HCT116 (cell line): ENCODE results near the gene RPTOR. TPM values are rescaled to one million over a fixed set of nuclear protein-coding genes. Genes with fewer than 3 reads are reported as not detected.

Experiments
- ATAC-seq: fragments of 200-7000 bp; cut with Tn5 transposase; 2 replicates; pipeline ENCODE4 v1.9.1; 2020; ENCODE audit warnings: mild to moderate bottlenecking, moderate library complexity
- BruUV-seq: library from RNA; stranded (reverse); fragments of 400-500 nt; replicated peaks from 2 replicates; lab custom pipeline; 2021; lab: Mats Ljungman, UMichigan
- CTCF ChIA-PET: fragments of 300-600 bp; sonication (Branson Sonifier 250); formaldehyde crosslinking; loops from one replicate; lab custom pipeline; 2021; ENCODE audit warnings: antibody characterized with exemption; lab: Charles Lee
- POLR2A ChIA-PET: fragments of 300-600, 350-600 bp; sonication (Branson Sonifier 250); formaldehyde crosslinking; loops from one replicate; lab custom pipeline; 2021; ENCODE audit warnings: antibody characterized with exemption; lab: Charles Lee
- RAD21 ChIA-PET, 2 experiments: fragments of 300-600 bp; sonication (Branson Sonifier 250); formaldehyde crosslinking; loops; one replicate each; lab custom pipeline; 2023; ENCODE audit warnings: low total read pairs in 2 of 2; ENCODE audit not compliant: uncharacterized antibody in 2 of 2, unreplicated experiment in 2 of 2, low non-redundant PET in 1 of 2; lab: Charles Lee
- DNase-seq: peaks from one replicate; pipeline ENCODE4 v3.0.0-alpha.2; 2010; ENCODE audit warnings: low read depth, low spot score
- H2AFZ ChIP-seq: fragments of 200-600 bp; shearing (Covaris generic), sonication (generic); 2 replicates; pipeline ENCODE4 v1.6.1; 2017; ENCODE audit warnings: low read depth, mixed run types, mixed read lengths, antibody characterized with exemption, low read length; ENCODE audit not compliant: poor library complexity, severe bottlenecking
- H3K27ac ChIP-seq: 2 replicates; pipeline ENCODE4 v1.5.1; 2012; ENCODE audit warnings: low read depth, low read length
- H3K27me3 ChIP-seq: fragments of 200-600 bp; sonication (generic); 2 replicates; pipeline ENCODE4 v1.6.1; 2016; ENCODE audit warnings: mixed run types, low read length, mixed read lengths; ENCODE audit not compliant: insufficient read depth
- H3K36me3 ChIP-seq, 2 experiments: fragments of 200-500 bp in 1 of 2; fragments of 200-600 bp in 1 of 2; sonication (Bioruptor generic) in 1 of 2; sonication (generic) in 1 of 2; 2 replicates each; pipeline versions ENCODE4 v1.5.1 to v1.6.1; 2014 to 2016; ENCODE audit warnings: low read length in 2 of 2, inconsistent platforms in 1 of 2, mixed read lengths in 1 of 2, mixed run types in 1 of 2; ENCODE audit not compliant: insufficient read depth in 2 of 2, control insufficient read depth in 1 of 2
- H3K4me1 ChIP-seq, 2 experiments: fragments of 200-600 bp in 1 of 2; sonication (generic) in 1 of 2; 2 replicates each; pipeline versions ENCODE4 v1.5.1 to v1.6.1; 2012 to 2017; ENCODE audit warnings: low read length in 2 of 2, inconsistent platforms in 1 of 2, mild to moderate bottlenecking in 1 of 2, mixed read lengths in 1 of 2, mixed run types in 1 of 2, moderate library complexity in 1 of 2; ENCODE audit not compliant: insufficient read depth in 2 of 2, control insufficient read depth in 1 of 2
- H3K4me2 ChIP-seq: fragments of 200-600 bp; sonication (generic); 2 replicates; pipeline ENCODE4 v1.6.1; 2017; ENCODE audit warnings: mixed run types, low read length, mixed read lengths
- H3K4me3 ChIP-seq, 2 experiments: fragments of 200-600 bp in 1 of 2; sonication (generic) in 1 of 2; replicated peaks in 1 of 2; 2 replicates each; pipeline ENCODE4 v1.5.1; 2011 to 2016; ENCODE audit warnings: low read length in 2 of 2, control low read depth in 1 of 2, low read depth in 1 of 2, mild to moderate bottlenecking in 1 of 2, mixed read lengths in 1 of 2, mixed run types in 1 of 2
- H3K79me2 ChIP-seq: fragments of 200-600 bp; sonication (generic); 2 replicates; pipeline ENCODE4 v1.6.1; 2017; ENCODE audit warnings: mild to moderate bottlenecking, mixed run types, low read length, moderate library complexity, mixed read lengths; ENCODE audit not compliant: insufficient read depth
- H3K9ac ChIP-seq: fragments of 200-600 bp; sonication (generic); 2 replicates; pipeline ENCODE4 v1.6.1; 2016; ENCODE audit warnings: low read length, mixed read lengths
- H3K9me2 ChIP-seq: fragments of 200-600 bp; sonication (generic), shearing (Covaris generic); 2 replicates; pipeline ENCODE4 v1.6.1; 2017; ENCODE audit warnings: mixed run types, mild to moderate bottlenecking, moderate library complexity; ENCODE audit not compliant: insufficient read depth
- H3K9me3 ChIP-seq, 2 experiments: fragments of 200-500 bp in 1 of 2; fragments of 200-600 bp in 1 of 2; sonication (Bioruptor generic) in 1 of 2; sonication (generic) in 1 of 2; 2 replicates each; pipeline ENCODE4 v1.6.1; 2014 to 2017; ENCODE audit warnings: low read length in 2 of 2, mixed read lengths in 2 of 2, inconsistent platforms in 1 of 2, low read depth in 1 of 2, mild to moderate bottlenecking in 1 of 2, mixed run types in 1 of 2, moderate library complexity in 1 of 2; ENCODE audit not compliant: control insufficient read depth in 1 of 2, insufficient read depth in 1 of 2
- H4K20me1 ChIP-seq: fragments of 200-600 bp; sonication (generic), shearing (Covaris generic); 2 replicates; pipeline ENCODE4 v1.6.1; 2017; ENCODE audit warnings: mixed run types, mild to moderate bottlenecking, moderate library complexity; ENCODE audit not compliant: insufficient read depth
- EZH2phosphoT487 ChIP-seq: fragments of 200-600 bp; IDR thresholded peaks from 2 replicates; pipeline ENCODE4 v1.6.1; 2018; ENCODE audit warnings: antibody characterized with exemption, borderline replicate concordance
- FOSL1 ChIP-seq: IDR thresholded peaks from 2 replicates; pipeline ENCODE4 v1.6.1; 2012; ENCODE audit warnings: low read depth
- JUND ChIP-seq: IDR thresholded peaks from 2 replicates; pipeline ENCODE4 v1.6.1; 2012
- POLR2A ChIP-seq: IDR thresholded peaks from 2 replicates; pipeline ENCODE4 v1.7.0; 2011; ENCODE audit warnings: borderline replicate concordance; ENCODE audit not compliant: insufficient read depth, insufficient read length; ENCODE audit errors: extremely low read depth
- SIN3A ChIP-seq: IDR thresholded peaks from 2 replicates; pipeline ENCODE4 v1.6.1; 2012; ENCODE audit warnings: low read depth
- YY1 ChIP-seq: IDR thresholded peaks from 2 replicates; pipeline ENCODE4 v1.6.1; 2011; ENCODE audit warnings: low read length, low read depth, moderate library complexity, mild to moderate bottlenecking; ENCODE audit not compliant: insufficient replicate concordance; ENCODE audit errors: extremely low read depth
- ZFX ChIP-seq: fragments of 450-650 bp; IDR thresholded peaks from 2 replicates; pipeline ENCODE4 v1.6.1; 2017
- intact Hi-C: fragments of 100-400 bp; cut with micrococcal nuclease; formaldehyde crosslinking; loops from 2 replicates; pipeline ENCODE4 v1.10.0; 2022
- total RNA-seq: library from RNA; stranded (reverse); gene quantifications from one replicate; pipeline ENCODE4 v1.2.1, GENCODE V29; 2021; ENCODE audit not compliant: unreplicated experiment
- TF ChIP-seq, protein P1 (sequence below), 3 experiments: fragments of 200-600 bp in 1 of 3; sonication (generic) in 1 of 3; IDR thresholded peaks in 2 of 3; conservative IDR thresholded peaks in 1 of 3; 2 replicates each; pipeline ENCODE4 v1.5.1; 2012 to 2017; ENCODE audit warnings: low read depth in 2 of 3, low read length in 2 of 3, antibody characterized with exemption in 1 of 3, borderline replicate concordance in 1 of 3, control low read depth in 1 of 3, mild to moderate bottlenecking in 1 of 3, mixed read lengths in 1 of 3, mixed run types in 1 of 3, moderate library complexity in 1 of 3; ENCODE audit not compliant: insufficient read depth in 1 of 3
- TF ChIP-seq, protein P2 (sequence below): IDR thresholded peaks from 2 replicates; pipeline ENCODE4 v1.6.1; 2011; ENCODE audit warnings: mild to moderate bottlenecking, low read length, moderate library complexity; ENCODE audit not compliant: insufficient replicate concordance; ENCODE audit errors: extremely low read depth
- TF ChIP-seq, protein P3 (sequence below): IDR thresholded peaks from 2 replicates; pipeline ENCODE4 v1.6.1; 2012; ENCODE audit warnings: low read depth
- TF ChIP-seq, protein P4 (sequence below): IDR thresholded peaks from 2 replicates; pipeline ENCODE4 v1.6.1; 2012

The RPTOR gene
- total RNA-seq, 1 experiment from 2014 or later = 69.5 TPM

GRCh38 chr17:80793421-80793820 is 248.8 kb downstream of the RPTOR start:
- Histone ChIP-seq H3K9me2 (no peaks in the 10 kb centered on the region), H3K79me2 (peaks cover 3% of the 10 kb centered on the region; the same call in 1 of the 2 replicates), H3K4me1 (peaks cover 44 to 63% of the 10 kb centered on the region in 2 experiments), H3K9me3 (no peaks in the 10 kb centered on the region), H4K20me1 (no peaks in the 10 kb centered on the region), H3K9ac (no peak overlapping the region), H3K36me3 (0 out of 4 replicates have a peak, but pooled peaks cover 0 to 4% of the 10 kb centered on the region in 2 experiments), H3K27ac (no peak overlapping the region), H3K4me3 (no peak overlapping the region), H3K27me3 (no peaks in the 10 kb centered on the region), H2AFZ (no peak overlapping the region)
- CTCF ChIA-PET = interaction anchor here (1.8 kb wide), 1 partner anchor 39 kb away, joined by 4 read pairs; no protein-coding TSS in a partner anchor
- intact Hi-C loops = no loop called here
- RAD21 ChIA-PET = no interaction called here
- no TSS peak for BruUV-seq
- DNase-seq (no peak), ATAC-seq (no peak)
- POLR2A ChIA-PET = no interaction called here
- TF ChIP-seq, protein P1, sequence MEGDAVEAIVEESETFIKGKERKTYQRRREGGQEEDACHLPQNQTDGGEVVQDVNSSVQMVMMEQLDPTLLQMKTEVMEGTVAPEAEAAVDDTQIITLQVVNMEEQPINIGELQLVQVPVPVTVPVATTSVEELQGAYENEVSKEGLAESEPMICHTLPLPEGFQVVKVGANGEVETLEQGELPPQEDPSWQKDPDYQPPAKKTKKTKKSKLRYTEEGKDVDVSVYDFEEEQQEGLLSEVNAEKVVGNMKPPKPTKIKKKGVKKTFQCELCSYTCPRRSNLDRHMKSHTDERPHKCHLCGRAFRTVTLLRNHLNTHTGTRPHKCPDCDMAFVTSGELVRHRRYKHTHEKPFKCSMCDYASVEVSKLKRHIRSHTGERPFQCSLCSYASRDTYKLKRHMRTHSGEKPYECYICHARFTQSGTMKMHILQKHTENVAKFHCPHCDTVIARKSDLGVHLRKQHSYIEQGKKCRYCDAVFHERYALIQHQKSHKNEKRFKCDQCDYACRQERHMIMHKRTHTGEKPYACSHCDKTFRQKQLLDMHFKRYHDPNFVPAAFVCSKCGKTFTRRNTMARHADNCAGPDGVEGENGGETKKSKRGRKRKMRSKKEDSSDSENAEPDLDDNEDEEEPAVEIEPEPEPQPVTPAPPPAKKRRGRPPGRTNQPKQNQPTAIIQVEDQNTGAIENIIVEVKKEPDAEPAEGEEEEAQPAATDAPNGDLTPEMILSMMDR (IDR thresholded peaks at IDR 0.05 in 2 of 3, conservative IDR thresholded peaks at IDR 0.05 in 1 of 3; ENCODE audit: borderline replicate concordance in 1 of 3, insufficient read depth in 1 of 3, low read depth in 2 of 3, low read length in 2 of 3) = no peak
- TF ChIP-seq JUND (no peak), ZFX (no peak), EZH2phosphoT487 (no peak), FOSL1 (no peak)
- TF ChIP-seq, all 23 proteins: peak for 0
- H3K4me2 ChIP-seq = no peak overlapping the region

GRCh38 chr17:80793851-80794267 is 249.2 kb downstream of the RPTOR start:
- BruUV-seq = no TSS peak
- POLR2A ChIA-PET = no interaction called here
- no peak for TF ChIP-seq EZH2phosphoT487
- TF ChIP-seq POLR2A = no peak
- TF ChIP-seq, protein P2, sequence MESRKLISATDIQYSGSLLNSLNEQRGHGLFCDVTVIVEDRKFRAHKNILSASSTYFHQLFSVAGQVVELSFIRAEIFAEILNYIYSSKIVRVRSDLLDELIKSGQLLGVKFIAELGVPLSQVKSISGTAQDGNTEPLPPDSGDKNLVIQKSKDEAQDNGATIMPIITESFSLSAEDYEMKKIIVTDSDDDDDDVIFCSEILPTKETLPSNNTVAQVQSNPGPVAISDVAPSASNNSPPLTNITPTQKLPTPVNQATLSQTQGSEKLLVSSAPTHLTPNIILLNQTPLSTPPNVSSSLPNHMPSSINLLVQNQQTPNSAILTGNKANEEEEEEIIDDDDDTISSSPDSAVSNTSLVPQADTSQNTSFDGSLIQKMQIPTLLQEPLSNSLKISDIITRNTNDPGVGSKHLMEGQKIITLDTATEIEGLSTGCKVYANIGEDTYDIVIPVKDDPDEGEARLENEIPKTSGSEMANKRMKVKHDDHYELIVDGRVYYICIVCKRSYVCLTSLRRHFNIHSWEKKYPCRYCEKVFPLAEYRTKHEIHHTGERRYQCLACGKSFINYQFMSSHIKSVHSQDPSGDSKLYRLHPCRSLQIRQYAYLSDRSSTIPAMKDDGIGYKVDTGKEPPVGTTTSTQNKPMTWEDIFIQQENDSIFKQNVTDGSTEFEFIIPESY = no peak
- TF ChIP-seq SIN3A = no peak
- TF ChIP-seq, protein P3, sequence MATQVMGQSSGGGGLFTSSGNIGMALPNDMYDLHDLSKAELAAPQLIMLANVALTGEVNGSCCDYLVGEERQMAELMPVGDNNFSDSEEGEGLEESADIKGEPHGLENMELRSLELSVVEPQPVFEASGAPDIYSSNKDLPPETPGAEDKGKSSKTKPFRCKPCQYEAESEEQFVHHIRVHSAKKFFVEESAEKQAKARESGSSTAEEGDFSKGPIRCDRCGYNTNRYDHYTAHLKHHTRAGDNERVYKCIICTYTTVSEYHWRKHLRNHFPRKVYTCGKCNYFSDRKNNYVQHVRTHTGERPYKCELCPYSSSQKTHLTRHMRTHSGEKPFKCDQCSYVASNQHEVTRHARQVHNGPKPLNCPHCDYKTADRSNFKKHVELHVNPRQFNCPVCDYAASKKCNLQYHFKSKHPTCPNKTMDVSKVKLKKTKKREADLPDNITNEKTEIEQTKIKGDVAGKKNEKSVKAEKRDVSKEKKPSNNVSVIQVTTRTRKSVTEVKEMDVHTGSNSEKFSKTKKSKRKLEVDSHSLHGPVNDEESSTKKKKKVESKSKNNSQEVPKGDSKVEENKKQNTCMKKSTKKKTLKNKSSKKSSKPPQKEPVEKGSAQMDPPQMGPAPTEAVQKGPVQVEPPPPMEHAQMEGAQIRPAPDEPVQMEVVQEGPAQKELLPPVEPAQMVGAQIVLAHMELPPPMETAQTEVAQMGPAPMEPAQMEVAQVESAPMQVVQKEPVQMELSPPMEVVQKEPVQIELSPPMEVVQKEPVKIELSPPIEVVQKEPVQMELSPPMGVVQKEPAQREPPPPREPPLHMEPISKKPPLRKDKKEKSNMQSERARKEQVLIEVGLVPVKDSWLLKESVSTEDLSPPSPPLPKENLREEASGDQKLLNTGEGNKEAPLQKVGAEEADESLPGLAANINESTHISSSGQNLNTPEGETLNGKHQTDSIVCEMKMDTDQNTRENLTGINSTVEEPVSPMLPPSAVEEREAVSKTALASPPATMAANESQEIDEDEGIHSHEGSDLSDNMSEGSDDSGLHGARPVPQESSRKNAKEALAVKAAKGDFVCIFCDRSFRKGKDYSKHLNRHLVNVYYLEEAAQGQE = no peak
- no peak for TF ChIP-seq YY1
- TF ChIP-seq, protein P4, sequence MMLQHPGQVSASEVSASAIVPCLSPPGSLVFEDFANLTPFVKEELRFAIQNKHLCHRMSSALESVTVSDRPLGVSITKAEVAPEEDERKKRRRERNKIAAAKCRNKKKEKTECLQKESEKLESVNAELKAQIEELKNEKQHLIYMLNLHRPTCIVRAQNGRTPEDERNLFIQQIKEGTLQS = no peak

More at GRCh38 chr17:80793851-80794267, 249.2 kb downstream of the RPTOR start:
- CTCF ChIA-PET = no interaction called here
- Histone ChIP-seq H4K20me1 (no peaks in the 10 kb centered on the region), H3K9me2 (no peaks in the 10 kb centered on the region), H3K4me3 (no peak overlapping the region), H2AFZ (no peak overlapping the region), H3K27ac (no peak overlapping the region), H3K36me3 (0 out of 4 replicates have a peak, but pooled peaks cover 0 to 4% of the 10 kb centered on the region in 2 experiments), H3K79me2 (peaks cover 3% of the 10 kb centered on the region; the same call in 1 of the 2 replicates), H3K4me1 (peaks cover 40 to 59% of the 10 kb centered on the region in 2 experiments), H3K9ac (no peak overlapping the region), H3K4me2 (no peak overlapping the region), H3K9me3 (no peaks in the 10 kb centered on the region), H3K27me3 (no peaks in the 10 kb centered on the region)
- DNase-seq (no peak), ATAC-seq (no peak)
- RAD21 ChIA-PET = no interaction called here
- intact Hi-C loops = no loop called here
